GM12892 (cell line): Measurements from ENCODE around the gene ACTN1.

ENCODE experiments used
- POLR2A ChIP-seq: IDR thresholded peaks from 2 replicates; pipeline ENCODE4 v1.6.1; 2011; ENCODE audit warnings: low read depth, low read length, control low read depth
- POLR2AphosphoS5 ChIP-seq: IDR thresholded peaks from 2 replicates; pipeline ENCODE4 v1.6.1; 2011; ENCODE audit warnings: low read depth, low read length, control low read depth
- TAF1 ChIP-seq: IDR thresholded peaks from 2 replicates; pipeline ENCODE4 v1.6.1; 2011; ENCODE audit warnings: low read depth, mild to moderate bottlenecking, control low read depth, low read length, borderline replicate concordance

DNA sequence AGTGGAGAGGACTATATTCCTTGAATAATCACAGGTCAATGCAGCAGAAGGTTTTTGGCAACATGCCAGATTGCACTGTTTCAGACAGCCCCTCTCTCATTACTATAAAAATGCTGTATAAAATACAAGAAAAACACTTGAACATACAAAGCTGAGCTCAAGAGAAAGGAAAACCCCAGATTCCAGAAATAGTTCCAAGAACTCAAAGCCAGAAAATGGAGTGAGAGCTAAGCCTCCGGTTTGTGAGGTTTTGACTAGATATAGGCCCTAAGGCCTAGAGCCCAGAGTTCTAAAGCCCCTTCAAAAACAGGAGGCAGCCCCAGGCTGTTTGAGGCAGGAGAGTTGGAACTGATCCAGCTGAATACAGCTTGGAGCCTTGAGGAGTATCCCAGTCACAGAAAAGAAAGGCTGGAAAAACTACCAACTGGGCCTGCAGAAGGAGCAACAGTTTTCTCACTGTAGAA, 29.4 kb upstream of the ACTN1 start:
- no peak for TF ChIP-seq POLR2A
- TF ChIP-seq POLR2AphosphoS5 = no peak
- no peak for TF ChIP-seq TAF1
